ENCODE measurements around the gene SEPHS2. TPM values are rescaled to one million over a fixed set of nuclear protein-coding genes. Genes with fewer than 3 reads are reported as not detected.

The SEPHS2 gene
- total RNA-seq, 6 experiments from 2014 or later, result 29.7 to 36.7 (median 31.1) TPM

- Mint-ChIP-seq H3K9me3 (peaks cover 4% of the 10 kb centered on the region), H3K27me3 (ENCODE audit: insufficient read depth) (peaks cover 2% of the 10 kb centered on the region), H3K4me1 (ENCODE audit: low read depth) (peaks cover 23% of the 10 kb centered on the region), H3K36me3 (ENCODE audit: low read depth) (peaks cover 27% of the 10 kb centered on the region), H3K4me3 (peak overlapping the region; percentile 54), H3K27ac (no peak overlapping the region)
- TF ChIP-seq CTCF (IDR thresholded peaks at IDR 0.05), result no peak
- DNase-seq, result no peak
These were observed 2.0 kb downstream of the SEPHS2 start for GRCh38 chr16:30443631-30444030.

DNA sequence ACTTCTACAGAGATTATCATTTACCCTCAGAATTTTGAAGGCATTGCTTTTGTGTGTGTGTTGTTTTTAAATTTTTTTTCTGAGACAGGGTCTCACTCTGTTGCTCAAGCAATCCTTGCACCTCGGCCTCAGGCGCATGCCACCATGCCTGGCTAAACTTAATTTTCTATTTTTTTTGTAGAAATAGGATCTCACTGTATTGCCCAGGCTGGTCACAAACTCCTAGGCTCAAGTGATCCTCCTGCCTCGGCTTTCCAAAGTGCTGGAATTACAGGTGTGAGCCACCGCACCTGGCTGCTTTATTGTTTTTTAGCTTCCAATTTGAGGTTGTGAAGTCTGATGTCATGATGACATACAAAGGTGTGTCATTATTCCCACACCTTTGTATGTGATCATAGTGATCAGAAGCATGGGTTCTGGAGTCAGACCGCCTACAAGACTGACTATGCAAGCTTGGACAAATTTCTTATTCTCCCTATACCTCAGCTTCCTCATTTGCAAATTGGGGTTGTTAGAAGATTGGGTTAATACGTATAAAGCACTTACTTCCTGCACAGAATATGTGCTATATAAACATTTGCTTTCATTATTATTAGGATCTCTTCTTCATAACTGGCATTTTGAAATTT lies 5.8 kb downstream of the SEPHS2 start:
- peaks cover 16% of the 10 kb centered on the region for H3K36me3 Mint-ChIP-seq (ENCODE audit: low read depth)
- H3K4me3 Mint-ChIP-seq, result no peak overlapping the region
- peaks cover 7% of the 10 kb centered on the region for H3K27me3 Mint-ChIP-seq (ENCODE audit: insufficient read depth)
- H3K4me1 Mint-ChIP-seq (ENCODE audit: low read depth), result peaks cover 12% of the 10 kb centered on the region
- DNase-seq, result no peak
- no peak for TF ChIP-seq CTCF (IDR thresholded peaks at IDR 0.05)
- H3K27ac Mint-ChIP-seq, result no peak overlapping the region
- no peaks in the 10 kb centered on the region for H3K9me3 Mint-ChIP-seq

DNA sequence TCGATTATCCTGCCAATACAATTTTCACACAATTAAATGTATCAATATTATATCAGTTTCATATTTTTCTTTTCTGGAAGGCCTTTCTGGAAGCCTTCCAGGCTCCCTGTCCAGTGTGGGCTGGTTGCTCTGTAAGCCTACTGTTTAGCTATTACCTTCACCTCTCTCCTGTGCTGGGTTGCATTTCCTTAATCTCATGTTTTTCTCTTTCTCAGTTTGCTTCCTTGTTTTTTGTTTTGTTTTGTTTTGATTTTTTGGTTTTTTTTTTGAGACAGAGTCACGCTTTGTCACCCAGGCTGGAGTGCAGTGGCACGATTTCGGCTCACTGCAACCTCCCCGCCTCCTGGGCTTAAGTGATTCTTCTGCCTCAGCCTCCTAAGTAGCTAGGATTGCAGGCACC lies 6.8 kb downstream of the SEPHS2 start:
- no peak overlapping the region for H3K4me3 Mint-ChIP-seq
- H3K4me1 Mint-ChIP-seq (ENCODE audit: low read depth), result peaks cover 7% of the 10 kb centered on the region; the same call in 1 of the 2 replicates
- no peak overlapping the region for H3K27ac Mint-ChIP-seq
- H3K27me3 Mint-ChIP-seq (ENCODE audit: insufficient read depth), result peaks cover 7% of the 10 kb centered on the region
- H3K9me3 Mint-ChIP-seq, result no peaks in the 10 kb centered on the region
- TF ChIP-seq CTCF (IDR thresholded peaks at IDR 0.05), result no peak
- peaks cover 10% of the 10 kb centered on the region for H3K36me3 Mint-ChIP-seq (ENCODE audit: low read depth)
- DNase-seq, result no peak

- no peaks in the 10 kb centered on the region for H3K4me1 Mint-ChIP-seq (ENCODE audit: low read depth)
- TF ChIP-seq CTCF (IDR thresholded peaks at IDR 0.05), result no peak
- H3K27ac Mint-ChIP-seq, result no peak overlapping the region
- peaks cover 9% of the 10 kb centered on the region for H3K27me3 Mint-ChIP-seq (ENCODE audit: insufficient read depth)
- DNase-seq, result no peak
- H3K36me3 Mint-ChIP-seq (ENCODE audit: low read depth), result no peaks in the 10 kb centered on the region
- H3K9me3 Mint-ChIP-seq, result no peaks in the 10 kb centered on the region
- no peak overlapping the region for H3K4me3 Mint-ChIP-seq
These were observed 8.1 kb downstream of the SEPHS2 start for GRCh38 chr16:30437511-30438046.

DNA sequence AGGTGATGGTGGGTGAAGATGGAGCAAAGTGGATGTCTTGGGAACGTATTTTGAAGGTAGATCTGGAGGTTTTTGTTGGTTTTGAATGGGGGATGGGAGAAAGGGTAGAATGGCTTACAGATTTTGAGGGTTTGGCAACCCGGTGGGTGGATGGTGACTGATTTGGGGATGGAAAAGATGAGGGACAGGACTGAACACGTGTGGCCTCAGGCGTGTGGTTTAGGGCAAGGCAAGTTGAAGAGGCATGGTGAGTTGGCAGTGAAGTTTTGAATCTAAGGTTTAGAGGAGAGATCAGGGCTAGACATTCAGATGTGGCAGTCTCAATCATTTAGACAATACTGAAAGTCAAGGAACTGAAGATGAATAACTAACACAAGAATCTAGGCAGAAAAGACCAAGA lies 10.8 kb downstream of the SEPHS2 start:
- peaks cover 12% of the 10 kb centered on the region for H3K27me3 Mint-ChIP-seq (ENCODE audit: insufficient read depth)
- H3K9me3 Mint-ChIP-seq, result no peaks in the 10 kb centered on the region
- TF ChIP-seq CTCF (IDR thresholded peaks at IDR 0.05), result no peak
- H3K36me3 Mint-ChIP-seq (ENCODE audit: low read depth), result no peaks in the 10 kb centered on the region
- no peak overlapping the region for H3K27ac Mint-ChIP-seq
- no peak for DNase-seq
- H3K4me1 Mint-ChIP-seq (ENCODE audit: low read depth), result no peaks in the 10 kb centered on the region
- H3K4me3 Mint-ChIP-seq, result no peak overlapping the region

Measured in HFFc6 (cell line).